C4-2B (cell line): ENCODE results near the gene AGAP1.
A peak's percentile ranks its signal among the peaks of the same experiment; 100 is the strongest.

ENCODE experiments used
- H3K27ac ChIP-seq: fragments of 450-650 bp; 2 replicates; pipeline ENCODE4 v1.5.1; 2017
- ZFX ChIP-seq: fragments of 450-650 bp; IDR thresholded peaks from 2 replicates; pipeline ENCODE4 v1.6.1; 2017
- TF ChIP-seq, protein P1 (sequence below): fragments of 450-650 bp; conservative IDR thresholded peaks from 2 replicates; pipeline ENCODE4 v1.5.1; 2017; ENCODE audit warnings: mild to moderate bottlenecking

AGAP1 gene

DNA sequence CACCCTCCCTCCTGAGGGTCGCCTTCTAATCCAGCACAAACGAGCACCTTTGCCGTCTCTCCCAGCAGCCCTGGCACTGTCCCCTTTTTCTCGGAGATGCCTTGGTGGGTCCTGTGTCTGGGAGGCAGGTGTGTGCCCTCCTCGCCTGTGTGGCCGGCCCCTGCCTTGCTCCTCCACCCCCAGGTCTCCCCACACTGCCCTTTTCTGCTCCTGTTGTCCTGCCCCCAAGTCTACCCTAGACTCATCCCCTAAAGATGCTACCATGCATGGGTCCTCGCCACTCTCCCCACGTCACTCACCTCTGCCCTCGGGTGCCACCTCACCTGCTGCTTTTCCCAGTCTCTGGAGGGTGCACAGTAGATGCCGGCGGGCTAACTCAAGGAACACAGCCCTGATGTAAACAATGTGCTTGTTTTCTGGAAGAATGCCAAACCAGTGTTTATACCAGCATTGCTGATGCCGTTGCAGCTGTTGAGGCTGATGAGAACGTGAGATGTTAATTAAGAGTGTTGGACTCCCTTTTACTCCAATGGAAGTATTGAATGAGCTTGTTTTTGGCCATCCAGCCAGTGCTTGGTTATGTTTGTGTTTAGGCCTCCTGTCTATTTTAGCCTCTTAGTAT is 223.1 kb downstream of the AGAP1 start:
- TF ChIP-seq, protein P1, sequence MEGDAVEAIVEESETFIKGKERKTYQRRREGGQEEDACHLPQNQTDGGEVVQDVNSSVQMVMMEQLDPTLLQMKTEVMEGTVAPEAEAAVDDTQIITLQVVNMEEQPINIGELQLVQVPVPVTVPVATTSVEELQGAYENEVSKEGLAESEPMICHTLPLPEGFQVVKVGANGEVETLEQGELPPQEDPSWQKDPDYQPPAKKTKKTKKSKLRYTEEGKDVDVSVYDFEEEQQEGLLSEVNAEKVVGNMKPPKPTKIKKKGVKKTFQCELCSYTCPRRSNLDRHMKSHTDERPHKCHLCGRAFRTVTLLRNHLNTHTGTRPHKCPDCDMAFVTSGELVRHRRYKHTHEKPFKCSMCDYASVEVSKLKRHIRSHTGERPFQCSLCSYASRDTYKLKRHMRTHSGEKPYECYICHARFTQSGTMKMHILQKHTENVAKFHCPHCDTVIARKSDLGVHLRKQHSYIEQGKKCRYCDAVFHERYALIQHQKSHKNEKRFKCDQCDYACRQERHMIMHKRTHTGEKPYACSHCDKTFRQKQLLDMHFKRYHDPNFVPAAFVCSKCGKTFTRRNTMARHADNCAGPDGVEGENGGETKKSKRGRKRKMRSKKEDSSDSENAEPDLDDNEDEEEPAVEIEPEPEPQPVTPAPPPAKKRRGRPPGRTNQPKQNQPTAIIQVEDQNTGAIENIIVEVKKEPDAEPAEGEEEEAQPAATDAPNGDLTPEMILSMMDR: no peak
- no peak for TF ChIP-seq ZFX
- H3K27ac ChIP-seq: no peak overlapping the region

DNA sequence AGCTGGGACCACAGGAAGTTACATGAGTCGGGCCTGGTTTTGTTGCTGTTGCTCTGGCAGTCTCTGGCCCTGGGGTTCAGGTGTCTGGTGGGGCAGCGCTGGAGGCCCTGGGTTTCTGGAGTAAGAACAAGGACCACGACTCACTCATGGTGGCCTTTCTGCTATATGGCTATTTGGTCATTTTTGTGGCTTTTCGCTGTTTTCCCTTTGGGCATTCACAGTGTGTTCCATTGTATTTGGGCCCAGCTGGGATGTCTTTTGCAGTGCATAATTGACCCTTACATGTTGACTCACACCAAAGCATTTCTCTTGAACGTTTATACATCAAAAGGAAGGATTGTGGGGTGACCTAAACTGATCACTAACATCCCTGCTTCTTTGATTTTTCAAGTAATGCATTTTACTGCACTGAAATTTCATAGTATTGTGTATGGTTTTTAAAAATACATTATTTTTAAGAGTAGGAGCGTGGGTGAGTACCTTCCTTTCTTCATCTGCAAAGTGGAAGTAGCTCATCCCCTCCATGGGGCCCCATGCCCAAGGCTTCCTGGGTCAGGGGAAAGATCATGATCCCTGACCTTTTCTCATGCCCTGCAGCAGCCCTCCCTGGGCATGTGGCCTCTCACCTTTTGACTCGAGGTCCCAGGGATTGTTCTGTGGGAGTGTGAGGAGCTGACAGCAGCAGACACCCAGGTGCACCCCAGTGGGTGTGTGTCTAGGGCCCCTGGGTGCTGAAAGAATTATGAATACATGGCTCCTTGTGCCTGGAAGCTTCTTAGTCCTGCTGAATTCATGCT is 225.5 kb downstream of the AGAP1 start:
- no peak overlapping the region for H3K27ac ChIP-seq
- TF ChIP-seq, protein P1: no peak
- no peak for TF ChIP-seq ZFX

DNA sequence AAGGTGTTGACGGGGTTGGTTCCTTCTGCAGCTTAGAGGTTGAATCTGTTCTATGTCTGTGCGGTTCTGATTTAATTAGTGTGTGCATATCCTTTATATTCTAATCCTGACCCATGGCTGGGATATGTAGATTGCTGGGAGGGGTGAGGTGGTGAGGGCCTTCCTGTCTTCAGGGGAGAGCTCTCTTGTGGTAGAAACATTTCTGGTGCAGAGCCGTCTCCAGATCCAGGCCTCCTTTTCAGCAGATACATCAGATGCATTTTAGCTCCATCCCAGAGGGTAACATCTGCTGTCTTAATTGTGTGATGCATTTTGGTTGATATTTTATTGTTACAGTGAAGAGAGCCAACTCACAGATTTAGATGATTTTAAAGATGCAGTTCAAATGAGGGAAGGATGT is 227.8 kb downstream of the AGAP1 start:
- H3K27ac ChIP-seq: no peak overlapping the region
- TF ChIP-seq ZFX: no peak
- TF ChIP-seq, protein P1: no peak

DNA sequence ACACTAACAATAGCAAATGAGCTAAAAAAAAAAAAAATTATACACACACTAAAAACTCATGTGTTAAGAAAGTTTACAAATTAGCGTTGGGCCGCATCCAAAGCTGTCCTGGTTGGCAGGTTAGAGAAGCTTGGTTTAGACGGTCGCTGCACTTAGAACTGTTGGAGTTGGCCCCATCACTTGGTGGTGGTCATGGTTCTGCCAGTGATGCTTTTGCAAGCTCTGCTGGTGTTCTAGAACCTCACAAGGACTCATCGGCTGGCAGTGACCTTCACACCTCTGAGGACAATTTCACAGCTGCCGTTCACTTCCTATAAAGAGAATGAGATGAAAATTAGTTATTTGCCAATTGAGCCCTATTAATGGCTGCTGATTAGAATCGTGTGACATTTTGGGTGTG is 229.0 kb downstream of the AGAP1 start:
- TF ChIP-seq, protein P1: no peak
- no peak for TF ChIP-seq ZFX
- no peak overlapping the region for H3K27ac ChIP-seq

DNA sequence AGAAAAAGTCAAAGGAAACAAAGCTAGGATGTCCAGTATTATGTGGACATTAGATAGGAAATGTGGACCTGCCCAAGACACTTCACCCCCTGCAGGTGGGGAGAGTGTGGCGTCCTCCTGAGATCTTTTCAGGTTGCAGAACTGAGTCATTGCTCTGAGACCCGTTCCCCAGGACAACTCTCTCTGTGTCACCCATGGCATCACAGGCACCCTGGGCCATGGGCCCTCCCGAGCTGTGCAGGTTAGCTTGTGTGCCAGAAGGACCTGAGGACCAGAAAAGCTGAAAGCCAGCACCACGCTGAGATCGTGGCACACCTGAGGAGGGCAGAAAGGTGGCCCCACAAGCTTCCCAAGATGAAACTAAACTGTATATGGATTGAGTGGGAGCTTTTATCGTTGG is 229.5 kb downstream of the AGAP1 start:
- TF ChIP-seq, protein P1: no peak

DNA sequence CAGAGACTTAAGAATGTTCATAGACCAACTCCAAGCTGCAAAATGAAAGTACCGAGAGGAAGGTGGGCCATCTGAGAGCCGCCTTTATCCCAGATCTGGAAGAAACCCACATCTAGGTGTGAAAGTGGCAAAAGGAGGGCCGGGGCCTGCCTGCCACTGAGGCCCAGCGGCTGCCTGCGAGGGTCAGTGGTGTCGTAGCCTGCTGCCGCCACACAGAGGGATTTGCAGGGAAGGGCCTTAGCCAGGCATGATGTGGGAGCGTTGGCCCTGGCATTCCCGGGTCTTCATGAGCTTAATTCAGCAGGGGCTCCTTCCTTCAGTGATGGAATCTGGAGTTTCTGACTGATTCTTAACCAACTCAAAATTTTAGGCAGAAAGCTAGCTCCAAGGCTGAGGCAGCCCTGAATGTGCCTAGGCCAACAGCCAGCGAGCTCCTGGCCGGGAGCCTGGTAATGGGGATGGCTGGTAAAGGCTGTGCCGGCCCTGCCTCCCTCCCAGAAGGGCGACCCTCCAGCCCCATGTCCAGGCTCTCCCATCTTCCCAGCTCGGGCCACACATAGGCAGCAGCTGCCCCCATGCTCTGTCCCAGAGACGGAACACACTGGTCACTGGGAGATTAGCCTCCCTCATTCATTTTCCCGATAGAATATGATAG is 230.1 kb downstream of the AGAP1 start:
- TF ChIP-seq ZFX: no peak
- TF ChIP-seq, protein P1: no peak
- H3K27ac ChIP-seq: peak overlapping the region; percentile 40

More for the DNA sequence above, 229.5 kb downstream of the AGAP1 start:
- no peak overlapping the region for H3K27ac ChIP-seq

DNA sequence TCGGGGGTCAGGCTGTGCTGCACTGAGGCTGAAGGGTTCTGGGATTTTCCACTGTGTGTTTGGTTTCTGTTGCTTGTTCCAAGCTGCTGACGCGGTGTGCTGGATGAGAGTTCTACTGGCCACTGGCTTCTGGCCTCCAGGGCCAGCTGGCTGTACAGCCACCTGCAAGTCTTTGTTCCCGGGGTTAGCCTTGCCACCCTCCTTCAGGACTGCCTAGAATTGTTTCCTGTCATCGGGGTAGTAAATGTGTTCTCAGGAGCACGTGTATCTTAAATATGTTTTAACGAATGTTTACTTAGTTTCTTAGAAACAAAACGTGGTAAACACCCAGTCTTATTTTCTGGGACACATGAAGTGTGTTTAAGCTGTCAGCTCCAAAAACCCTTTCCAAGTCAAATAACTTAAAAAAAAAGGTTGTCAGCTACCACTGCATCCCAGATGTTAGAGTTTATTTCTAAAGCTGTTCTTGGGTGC is 231.2 kb downstream of the AGAP1 start:
- TF ChIP-seq, protein P1: no peak
- TF ChIP-seq ZFX: no peak
- H3K27ac ChIP-seq: peak overlapping the region; percentile 40
